Stimulated activated CD8-positive, alpha-beta memory T cell treated with anti-CD3 and anti-CD28 coated beads, Interleukin-12 subunit alpha, Interleukin-12 subunit beta, amount 100 ng/mL, for 1 hour (primary cell): ENCODE data around the gene SELENON.

Source experiments
- DNase-seq: peaks from one replicate; pipeline ENCODE4 v3.0.0-alpha.2; 2020; ENCODE audit warnings: low read depth

SELENON gene

GRCh38 chr1:25864434-25864833 lies 64.4 kb downstream of the SELENON start:
- no peak for DNase-seq

DNA sequence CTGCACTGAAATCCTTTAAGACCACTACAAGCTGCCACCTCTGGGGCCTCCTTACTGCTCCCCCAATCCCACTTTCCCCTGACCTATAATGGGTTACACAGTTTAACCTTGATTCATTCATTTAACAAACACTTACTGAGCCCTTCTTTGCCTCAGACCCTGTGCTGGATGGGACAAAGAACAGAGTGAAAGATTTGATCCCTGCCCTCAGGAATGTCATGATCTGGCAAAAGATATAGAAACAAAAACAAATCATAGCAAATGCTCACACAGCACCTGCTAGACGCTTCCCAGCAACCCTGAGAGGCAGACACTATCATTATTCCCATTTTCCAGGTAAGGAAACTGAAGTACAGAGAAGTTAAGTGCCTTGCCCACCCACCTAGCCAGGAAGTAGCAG lies 66.3 kb downstream of the SELENON start:
- DNase-seq = no peak

DNA sequence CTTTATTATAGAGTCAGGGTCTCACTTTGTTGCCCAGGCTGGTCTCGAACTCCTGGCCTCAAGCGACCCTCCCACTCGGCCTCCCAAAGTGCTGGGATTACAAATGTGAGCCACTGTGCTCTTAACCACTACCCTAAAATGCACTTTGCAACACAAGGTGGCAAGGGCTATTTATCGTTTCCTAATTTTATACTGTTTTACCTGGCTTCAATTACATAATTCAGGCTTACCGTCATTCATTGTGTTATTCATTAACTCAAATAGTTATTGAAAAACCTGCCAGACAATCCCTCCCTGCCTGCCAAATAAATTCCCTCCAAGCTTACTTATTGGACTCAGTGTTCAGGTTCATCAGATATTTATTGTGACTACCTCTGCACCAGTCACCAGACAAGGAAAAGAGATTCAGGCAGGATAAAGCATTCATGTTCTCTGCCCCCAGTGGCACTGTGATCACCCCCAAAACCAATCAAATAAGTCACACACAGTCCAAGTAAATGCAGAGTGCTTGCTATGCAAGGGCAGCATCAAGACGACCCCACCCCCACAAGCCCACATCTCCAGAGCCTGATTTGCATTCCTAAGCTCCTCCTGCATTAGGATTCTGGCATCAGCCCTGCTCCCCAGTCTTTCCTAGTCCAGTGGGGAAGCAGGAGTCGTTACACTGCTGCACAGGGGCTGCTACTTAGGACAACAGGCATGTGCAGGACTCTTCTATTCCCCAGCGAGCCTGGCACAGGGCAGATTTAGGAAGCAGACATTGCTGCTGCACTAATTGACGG lies 67.4 kb downstream of the SELENON start:
- no peak for DNase-seq
